ENCODE measurements around the gene CPA3. TPM values are rescaled to one million over a fixed set of nuclear protein-coding genes. Genes with fewer than 3 reads are reported as not detected.

CPA3 gene
- total and polyA plus RNA-seq, 2 donors from 2014 or later, result 47.9 TPM; not detected in 1

- no peak for TF ChIP-seq CTCF (IDR thresholded peaks at IDR 0.05; ENCODE audit: borderline replicate concordance, extremely low read depth, insufficient read depth)
- intact Hi-C loops (cut with DNase I), result no loop called here
- H3K36me3 ChIP-seq (ENCODE audit: control insufficient read depth in 2 of 3, insufficient read depth in 3 of 3, low read length in 3 of 3), result no peaks in the 10 kb centered on the region
- FAIRE-seq, result no peak
- H3K4me1 ChIP-seq (ENCODE audit: control insufficient read depth in 2 of 3, insufficient read depth in 2 of 3, low read depth in 1 of 3, low read length in 3 of 3), result no peaks in the 10 kb centered on the region
- no peaks in the 10 kb centered on the region for H3K27me3 ChIP-seq (ENCODE audit: control insufficient read depth, insufficient read depth, low read length)
- H3K27ac ChIP-seq (ENCODE audit: low read depth in 2 of 2, low read length in 2 of 2), result no peak overlapping the region
- H3K4me3 ChIP-seq (ENCODE audit: low read length in 3 of 3), result no peak overlapping the region
- H3K9me3 ChIP-seq (ENCODE audit: control insufficient read depth in 2 of 3, insufficient read depth in 1 of 3, low read length in 3 of 3), result no peaks in the 10 kb centered on the region
- no peak overlapping the region for H3K9ac ChIP-seq (ENCODE audit: low read length in 3 of 3)
- no peak for DNase-seq
Observed at GRCh38 chr3:148833223-148833622, 31.9 kb upstream of the CPA3 start.

GRCh38 chr3:148839805-148840204 lies 25.3 kb upstream of the CPA3 start:
- Histone ChIP-seq H3K4me1 (ENCODE audit: control insufficient read depth in 2 of 3, insufficient read depth in 2 of 3, low read depth in 1 of 3, low read length in 3 of 3) (no peaks in the 10 kb centered on the region), H3K27me3 (ENCODE audit: control insufficient read depth, insufficient read depth, low read length) (no peaks in the 10 kb centered on the region), H3K9me3 (ENCODE audit: control insufficient read depth in 2 of 3, insufficient read depth in 1 of 3, low read length in 3 of 3) (no peaks in the 10 kb centered on the region), H3K4me3 (ENCODE audit: low read length in 3 of 3) (no peak overlapping the region), H3K36me3 (ENCODE audit: control insufficient read depth in 2 of 3, insufficient read depth in 3 of 3, low read length in 3 of 3) (no peaks in the 10 kb centered on the region), H3K27ac (ENCODE audit: low read depth in 2 of 2, low read length in 2 of 2) (no peak overlapping the region), H3K9ac (ENCODE audit: low read length in 3 of 3) (no peak overlapping the region)
- DNase-seq, result no peak
- TF ChIP-seq CTCF (IDR thresholded peaks at IDR 0.05; ENCODE audit: borderline replicate concordance, extremely low read depth, insufficient read depth), result no peak
- no peak for FAIRE-seq
- intact Hi-C loops (cut with DNase I), result no loop called here

- Histone ChIP-seq H3K4me3 (ENCODE audit: low read length in 3 of 3) (no peak overlapping the region), H3K9me3 (ENCODE audit: control insufficient read depth in 2 of 3, insufficient read depth in 1 of 3, low read length in 3 of 3) (no peaks in the 10 kb centered on the region), H3K36me3 (ENCODE audit: control insufficient read depth in 2 of 3, insufficient read depth in 3 of 3, low read length in 3 of 3) (no peaks in the 10 kb centered on the region), H3K4me1 (ENCODE audit: control insufficient read depth in 2 of 3, insufficient read depth in 2 of 3, low read depth in 1 of 3, low read length in 3 of 3) (no peaks in the 10 kb centered on the region), H3K27ac (ENCODE audit: low read depth in 2 of 2, low read length in 2 of 2) (no peak overlapping the region), H3K27me3 (ENCODE audit: control insufficient read depth, insufficient read depth, low read length) (no peaks in the 10 kb centered on the region), H3K9ac (ENCODE audit: low read length in 3 of 3) (no peak overlapping the region)
- no peak for DNase-seq
- intact Hi-C loops (cut with DNase I), result no loop called here
- no peak for FAIRE-seq
- no peak for TF ChIP-seq CTCF (IDR thresholded peaks at IDR 0.05; ENCODE audit: borderline replicate concordance, extremely low read depth, insufficient read depth)
Observed at GRCh38 chr3:148840451-148840850, 24.6 kb upstream of the CPA3 start.

- Histone ChIP-seq H3K27me3 (ENCODE audit: control insufficient read depth, insufficient read depth, low read length) (no peaks in the 10 kb centered on the region), H3K9me3 (ENCODE audit: control insufficient read depth in 2 of 3, insufficient read depth in 1 of 3, low read length in 3 of 3) (no peaks in the 10 kb centered on the region), H3K4me3 (ENCODE audit: low read length in 3 of 3) (no peak overlapping the region), H3K36me3 (ENCODE audit: control insufficient read depth in 2 of 3, insufficient read depth in 3 of 3, low read length in 3 of 3) (no peaks in the 10 kb centered on the region), H3K4me1 (ENCODE audit: control insufficient read depth in 2 of 3, insufficient read depth in 2 of 3, low read depth in 1 of 3, low read length in 3 of 3) (no peaks in the 10 kb centered on the region), H3K27ac (ENCODE audit: low read depth in 2 of 2, low read length in 2 of 2) (no peak overlapping the region), H3K9ac (ENCODE audit: low read length in 3 of 3) (no peak overlapping the region)
- TF ChIP-seq CTCF (IDR thresholded peaks at IDR 0.05; ENCODE audit: borderline replicate concordance, extremely low read depth, insufficient read depth), result no peak
- FAIRE-seq (no peak), DNase-seq (no peak)
- intact Hi-C loops (cut with DNase I), result no loop called here
Observed at GRCh38 chr3:148845756-148846395, 19.2 kb upstream of the CPA3 start.
